ENCODE measurements around the gene LUZP1.

GRCh38 chr1:23065385-23065784 lies 103.3 kb downstream of the LUZP1 start:
- TF ChIP-seq CTCF (IDR thresholded peaks at IDR 0.05) (no peak), POLR2A (IDR thresholded peaks at IDR 0.05) (no peak)

Data from suprapubic skin (tissue), 3 donors.